ENCODE data around the gene PROCA1. TPM values are rescaled to one million over a fixed set of nuclear protein-coding genes. Genes with fewer than 3 reads are reported as not detected.

The PROCA1 gene
- total and polyA plus RNA-seq, 8 donors, result 0.14 to 5.8 (median 2.5) TPM; not detected in 2

DNA sequence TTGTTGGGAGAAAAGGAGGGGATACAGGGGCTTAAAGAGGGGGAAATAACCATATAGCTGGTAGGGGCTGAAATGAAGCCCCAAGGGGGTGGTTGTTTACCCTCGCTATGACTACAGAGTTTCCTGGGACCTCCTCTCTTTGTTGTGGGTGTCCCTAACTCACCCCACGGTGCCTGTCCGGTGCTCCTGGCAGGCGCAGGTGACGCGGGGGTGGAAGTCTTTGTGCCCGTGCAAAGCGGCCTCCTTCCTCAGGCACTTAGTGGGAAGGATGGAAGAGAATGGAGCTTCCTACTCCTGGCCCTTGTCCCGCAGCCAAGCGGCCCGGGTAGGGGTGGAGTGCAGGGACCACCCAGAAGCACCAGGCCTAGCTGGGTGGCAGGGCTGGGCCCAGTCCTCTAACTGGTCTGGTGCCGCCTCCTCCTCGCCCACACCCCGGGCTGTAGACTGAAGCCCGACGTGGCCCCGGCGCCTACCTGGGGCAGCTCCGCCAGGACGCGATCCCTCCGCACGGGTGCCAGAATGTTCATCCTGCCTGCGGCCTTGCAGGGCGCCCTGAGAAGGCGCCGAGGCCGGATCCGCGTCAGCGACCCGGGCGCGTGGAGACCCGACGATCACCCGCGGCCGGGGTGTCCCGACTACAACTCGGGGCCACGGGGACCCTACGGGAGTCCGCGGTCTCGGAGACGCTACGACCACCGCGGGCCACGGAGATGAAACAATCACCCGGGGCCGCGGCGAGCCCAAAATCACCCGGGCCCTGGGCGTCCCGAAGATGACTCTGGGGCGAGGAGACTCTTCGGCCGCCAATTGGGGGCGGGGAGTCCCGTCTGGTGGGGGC is 5.3 kb upstream of the PROCA1 start:
- H3K27ac ChIP-seq, result peak overlapping the region; percentile 63 to 94 (median 89)
- H3K36me3 ChIP-seq, result peaks cover 26 to 39% (median 34%) of the 10 kb centered on the region in 4 donors
- H3K4me3 ChIP-seq, result peak overlapping the region; percentile 51 to 59 (median 55)

DNA sequence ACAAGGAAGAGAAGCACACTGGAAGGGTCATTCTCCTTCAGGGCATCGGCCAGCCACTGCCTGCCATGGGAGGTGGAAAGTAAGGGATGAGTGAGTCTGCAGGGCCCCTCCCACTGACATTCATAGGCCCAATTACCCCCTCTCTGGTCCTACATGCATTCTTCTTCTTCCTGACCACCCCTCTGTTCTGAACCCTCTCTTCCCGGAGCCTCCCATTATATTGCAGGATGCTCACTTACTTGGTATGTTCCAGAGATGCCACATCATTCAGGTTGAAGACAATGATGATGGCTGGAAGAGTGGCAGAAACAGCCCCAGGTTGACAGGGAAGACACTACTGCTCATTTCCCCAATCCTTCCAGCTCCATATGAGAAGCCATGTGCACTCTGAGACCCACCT is 3.5 kb upstream of the PROCA1 start:
- Histone ChIP-seq H3K4me1 (peaks cover 37 to 65% (median 52%) of the 10 kb centered on the region in 4 donors), H3K9me3 (no peaks in the 10 kb centered on the region), H3K36me3 (peaks cover 16 to 25% (median 21%) of the 10 kb centered on the region in 4 donors), H3K27ac (no peak overlapping the region), H3K27me3 (peaks cover 0 to 14% (median 8%) of the 10 kb centered on the region in 3 donors), H3K4me3 (no peak overlapping the region)
- DNase-seq, result no peak
- intact Hi-C loops (cut with DNase I; ENCODE audit: low total_unique reads), result no loop called here
- TF ChIP-seq, protein P1, sequence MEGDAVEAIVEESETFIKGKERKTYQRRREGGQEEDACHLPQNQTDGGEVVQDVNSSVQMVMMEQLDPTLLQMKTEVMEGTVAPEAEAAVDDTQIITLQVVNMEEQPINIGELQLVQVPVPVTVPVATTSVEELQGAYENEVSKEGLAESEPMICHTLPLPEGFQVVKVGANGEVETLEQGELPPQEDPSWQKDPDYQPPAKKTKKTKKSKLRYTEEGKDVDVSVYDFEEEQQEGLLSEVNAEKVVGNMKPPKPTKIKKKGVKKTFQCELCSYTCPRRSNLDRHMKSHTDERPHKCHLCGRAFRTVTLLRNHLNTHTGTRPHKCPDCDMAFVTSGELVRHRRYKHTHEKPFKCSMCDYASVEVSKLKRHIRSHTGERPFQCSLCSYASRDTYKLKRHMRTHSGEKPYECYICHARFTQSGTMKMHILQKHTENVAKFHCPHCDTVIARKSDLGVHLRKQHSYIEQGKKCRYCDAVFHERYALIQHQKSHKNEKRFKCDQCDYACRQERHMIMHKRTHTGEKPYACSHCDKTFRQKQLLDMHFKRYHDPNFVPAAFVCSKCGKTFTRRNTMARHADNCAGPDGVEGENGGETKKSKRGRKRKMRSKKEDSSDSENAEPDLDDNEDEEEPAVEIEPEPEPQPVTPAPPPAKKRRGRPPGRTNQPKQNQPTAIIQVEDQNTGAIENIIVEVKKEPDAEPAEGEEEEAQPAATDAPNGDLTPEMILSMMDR (IDR thresholded peaks at IDR 0.05), result no peak
- TF ChIP-seq POLR2A (IDR thresholded peaks at IDR 0.05), result no peak
- TF ChIP-seq EP300 (IDR thresholded peaks at IDR 0.05), result no peak
- TF ChIP-seq POLR2AphosphoS5 (IDR thresholded peaks at IDR 0.05), result no peak
- WGBS, 5 donors, result 89 to 100% (median 100%) methylated on average over 2 of the region's 2 CpGs

More for the DNA sequence above, 5.3 kb upstream of the PROCA1 start:
- Histone ChIP-seq H3K4me1 (peaks cover 42 to 67% (median 58%) of the 10 kb centered on the region in 4 donors), H3K27me3 (peaks cover 0 to 14% (median 8%) of the 10 kb centered on the region in 3 donors), H3K9me3 (no peaks in the 10 kb centered on the region)
- intact Hi-C loops (cut with DNase I; ENCODE audit: low total_unique reads), result no loop called here
- WGBS, 5 donors, result 11 to 21% (median 14%) methylated on average over 27 to 63 of the region's 63 CpGs
- TF ChIP-seq EP300 (IDR thresholded peaks at IDR 0.05) (no peak), POLR2AphosphoS5 (IDR thresholded peaks at IDR 0.05) (no peak), POLR2A (IDR thresholded peaks at IDR 0.05) (no peak)
- TF ChIP-seq, protein P1 (IDR thresholded peaks at IDR 0.05), result no peak
- peak in 1 of 2 donors; percentile 80 for DNase-seq

DNA sequence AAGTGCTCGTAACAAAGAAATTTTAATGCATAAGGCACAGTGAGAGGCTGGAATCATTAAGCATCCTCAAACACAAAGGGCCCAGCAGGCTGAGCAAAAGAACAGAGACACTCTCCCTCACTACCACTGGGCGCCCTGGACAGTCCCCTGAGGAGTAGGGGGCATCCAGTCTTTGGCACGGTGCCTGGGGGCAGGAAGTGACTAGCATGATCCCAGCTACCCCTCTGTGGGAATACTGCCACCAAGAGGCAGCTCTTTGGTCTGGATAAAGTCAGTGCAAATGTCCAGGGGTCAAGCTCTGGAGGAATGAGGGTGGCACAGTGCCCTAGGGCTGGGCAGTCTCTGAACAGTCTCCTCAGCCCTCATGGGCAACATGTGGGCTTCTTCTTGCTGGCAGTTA is 2.6 kb upstream of the PROCA1 start:
- no peak for DNase-seq
- no peak overlapping the region for H3K27ac ChIP-seq
- TF ChIP-seq, protein P1 (IDR thresholded peaks at IDR 0.05), result no peak
- TF ChIP-seq POLR2A (IDR thresholded peaks at IDR 0.05), result no peak
- TF ChIP-seq EP300 (IDR thresholded peaks at IDR 0.05), result no peak
- no peak for TF ChIP-seq POLR2AphosphoS5 (IDR thresholded peaks at IDR 0.05)
- H3K27me3 ChIP-seq, result peaks cover 0 to 14% (median 8%) of the 10 kb centered on the region in 3 donors
- intact Hi-C loops (cut with DNase I; ENCODE audit: low total_unique reads), result no loop called here
- H3K4me1 ChIP-seq, result peaks cover 37 to 72% (median 54%) of the 10 kb centered on the region in 4 donors
- H3K36me3 ChIP-seq, result peaks cover 16 to 25% (median 21%) of the 10 kb centered on the region in 4 donors
- H3K9me3 ChIP-seq, result no peaks in the 10 kb centered on the region
- no peak overlapping the region for H3K4me3 ChIP-seq
- 74 to 94% (median 88%) methylated on average over 3 of the region's 3 CpGs for WGBS, 5 donors

DNA sequence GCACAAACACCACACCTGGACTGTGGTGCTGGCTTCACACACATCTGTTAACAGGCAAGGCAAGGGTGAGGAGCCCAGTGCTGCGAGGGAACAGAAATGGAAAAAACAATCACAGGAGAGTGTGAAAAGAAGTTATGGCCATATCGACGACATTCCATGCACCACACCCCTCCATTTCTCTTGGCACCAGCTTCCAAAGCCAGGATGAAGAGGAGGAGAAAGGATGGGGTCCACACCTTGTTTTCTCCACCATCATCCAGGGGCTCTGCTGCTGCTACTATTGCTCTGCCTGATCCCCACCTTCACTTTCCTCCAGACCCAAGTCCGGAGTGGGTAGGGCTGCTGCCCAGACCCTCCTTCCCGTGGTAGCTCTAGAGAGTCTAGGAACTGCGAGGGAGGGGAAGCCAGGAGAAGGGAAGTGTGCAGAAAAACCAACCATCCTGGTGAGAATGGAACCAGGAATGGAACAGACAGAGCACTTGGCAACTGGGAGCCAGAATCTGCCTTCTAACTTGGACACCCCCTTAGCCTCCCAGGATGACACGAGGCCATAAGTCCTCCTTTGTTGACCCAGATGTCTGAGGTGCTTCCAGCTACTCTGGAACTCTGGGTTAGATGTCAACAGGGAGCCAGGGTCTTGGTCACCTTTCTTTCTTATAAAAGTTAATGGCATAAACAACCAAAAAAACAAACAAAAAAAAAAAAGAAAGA is 1.2 kb upstream of the PROCA1 start:
- H3K27me3 ChIP-seq, result peaks cover 0 to 14% (median 8%) of the 10 kb centered on the region in 3 donors
- H3K36me3 ChIP-seq, result peaks cover 16 to 25% (median 21%) of the 10 kb centered on the region in 4 donors
- peak overlapping the region in 1 of 5 donors; percentile 91 for H3K27ac ChIP-seq
- TF ChIP-seq POLR2A (IDR thresholded peaks at IDR 0.05) (no peak), POLR2AphosphoS5 (IDR thresholded peaks at IDR 0.05) (no peak), EP300 (IDR thresholded peaks at IDR 0.05) (no peak)
- TF ChIP-seq, protein P1 (IDR thresholded peaks at IDR 0.05), result no peak
- no peak overlapping the region for H3K4me3 ChIP-seq
- no peak for DNase-seq
- 60 to 75% (median 69%) methylated on average over 7 of the region's 7 CpGs for WGBS, 5 donors
- intact Hi-C loops (cut with DNase I; ENCODE audit: low total_unique reads), result no loop called here
- H3K4me1 ChIP-seq, result peaks cover 26 to 58% (median 40%) of the 10 kb centered on the region in 4 donors
- H3K9me3 ChIP-seq, result no peaks in the 10 kb centered on the region
